Ishikawa (cell line): Measurements from ENCODE around the gene TARM1.
A peak's percentile ranks its signal among the peaks of the same experiment; 100 is the strongest.

Source experiments
- CEBPB ChIP-seq: IDR thresholded peaks from 2 replicates; pipeline ENCODE4 v1.6.1; 2012
- CREB1 ChIP-seq: IDR thresholded peaks from 2 replicates; pipeline ENCODE4 v1.6.1; 2012; ENCODE audit warnings: low read depth
- EGR1 ChIP-seq: IDR thresholded peaks from 2 replicates; pipeline ENCODE4 v1.6.1; 2012
- EP300 ChIP-seq: IDR thresholded peaks from 2 replicates; pipeline ENCODE4 v1.6.1; 2012; ENCODE audit warnings: borderline replicate concordance
- FOXM1 ChIP-seq: IDR thresholded peaks from 2 replicates; pipeline ENCODE4 v1.6.1; 2012; ENCODE audit warnings: low read depth, borderline replicate concordance
- MAX ChIP-seq: IDR thresholded peaks from 2 replicates; pipeline ENCODE4 v1.6.1; 2012
- NFIC ChIP-seq: IDR thresholded peaks from 2 replicates; pipeline ENCODE4 v1.6.1; 2012
- RAD21 ChIP-seq: IDR thresholded peaks from 2 replicates; pipeline ENCODE4 v1.6.1; 2012; ENCODE audit warnings: low read depth
- TAF1 ChIP-seq: IDR thresholded peaks from 2 replicates; pipeline ENCODE4 v1.6.1; 2012; ENCODE audit warnings: low read depth, mild to moderate bottlenecking
- TCF12 ChIP-seq: IDR thresholded peaks from 2 replicates; pipeline ENCODE4 v1.6.1; 2012; ENCODE audit warnings: low read depth
- TEAD4 ChIP-seq: IDR thresholded peaks from 2 replicates; pipeline ENCODE4 v1.6.1; 2012
- YY1 ChIP-seq: IDR thresholded peaks from 2 replicates; pipeline ENCODE4 v1.6.1; 2012; ENCODE audit warnings: low read depth
- ZBTB7A ChIP-seq: IDR thresholded peaks from 2 replicates; pipeline ENCODE4 v1.6.1; 2012; ENCODE audit warnings: low read depth
- TF ChIP-seq, protein P1 (sequence below): IDR thresholded peaks from 2 replicates; pipeline ENCODE4 v1.6.1; 2012
- TF ChIP-seq, protein P2 (sequence below): IDR thresholded peaks from 2 replicates; pipeline ENCODE4 v1.6.1; 2012; ENCODE audit warnings: low read depth, mild to moderate bottlenecking

The TARM1 gene

GRCh38 chr19:54106716-54107115, 25.6 kb upstream of the TARM1 start:
- TF ChIP-seq MAX (no peak), NFIC (no peak), RAD21 (no peak), CREB1 (no peak), TCF12 (no peak), FOXM1 (no peak), TEAD4 (no peak)
- TF ChIP-seq, protein P1, sequence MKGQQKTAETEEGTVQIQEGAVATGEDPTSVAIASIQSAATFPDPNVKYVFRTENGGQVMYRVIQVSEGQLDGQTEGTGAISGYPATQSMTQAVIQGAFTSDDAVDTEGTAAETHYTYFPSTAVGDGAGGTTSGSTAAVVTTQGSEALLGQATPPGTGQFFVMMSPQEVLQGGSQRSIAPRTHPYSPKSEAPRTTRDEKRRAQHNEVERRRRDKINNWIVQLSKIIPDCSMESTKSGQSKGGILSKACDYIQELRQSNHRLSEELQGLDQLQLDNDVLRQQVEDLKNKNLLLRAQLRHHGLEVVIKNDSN: no peak

- TF ChIP-seq YY1 (no peak), CREB1 (no peak), TCF12 (no peak)
- TF ChIP-seq, protein P2, sequence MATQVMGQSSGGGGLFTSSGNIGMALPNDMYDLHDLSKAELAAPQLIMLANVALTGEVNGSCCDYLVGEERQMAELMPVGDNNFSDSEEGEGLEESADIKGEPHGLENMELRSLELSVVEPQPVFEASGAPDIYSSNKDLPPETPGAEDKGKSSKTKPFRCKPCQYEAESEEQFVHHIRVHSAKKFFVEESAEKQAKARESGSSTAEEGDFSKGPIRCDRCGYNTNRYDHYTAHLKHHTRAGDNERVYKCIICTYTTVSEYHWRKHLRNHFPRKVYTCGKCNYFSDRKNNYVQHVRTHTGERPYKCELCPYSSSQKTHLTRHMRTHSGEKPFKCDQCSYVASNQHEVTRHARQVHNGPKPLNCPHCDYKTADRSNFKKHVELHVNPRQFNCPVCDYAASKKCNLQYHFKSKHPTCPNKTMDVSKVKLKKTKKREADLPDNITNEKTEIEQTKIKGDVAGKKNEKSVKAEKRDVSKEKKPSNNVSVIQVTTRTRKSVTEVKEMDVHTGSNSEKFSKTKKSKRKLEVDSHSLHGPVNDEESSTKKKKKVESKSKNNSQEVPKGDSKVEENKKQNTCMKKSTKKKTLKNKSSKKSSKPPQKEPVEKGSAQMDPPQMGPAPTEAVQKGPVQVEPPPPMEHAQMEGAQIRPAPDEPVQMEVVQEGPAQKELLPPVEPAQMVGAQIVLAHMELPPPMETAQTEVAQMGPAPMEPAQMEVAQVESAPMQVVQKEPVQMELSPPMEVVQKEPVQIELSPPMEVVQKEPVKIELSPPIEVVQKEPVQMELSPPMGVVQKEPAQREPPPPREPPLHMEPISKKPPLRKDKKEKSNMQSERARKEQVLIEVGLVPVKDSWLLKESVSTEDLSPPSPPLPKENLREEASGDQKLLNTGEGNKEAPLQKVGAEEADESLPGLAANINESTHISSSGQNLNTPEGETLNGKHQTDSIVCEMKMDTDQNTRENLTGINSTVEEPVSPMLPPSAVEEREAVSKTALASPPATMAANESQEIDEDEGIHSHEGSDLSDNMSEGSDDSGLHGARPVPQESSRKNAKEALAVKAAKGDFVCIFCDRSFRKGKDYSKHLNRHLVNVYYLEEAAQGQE: no peak
Observed at GRCh38 chr19:54105796-54106195, 24.6 kb upstream of the TARM1 start.

DNA sequence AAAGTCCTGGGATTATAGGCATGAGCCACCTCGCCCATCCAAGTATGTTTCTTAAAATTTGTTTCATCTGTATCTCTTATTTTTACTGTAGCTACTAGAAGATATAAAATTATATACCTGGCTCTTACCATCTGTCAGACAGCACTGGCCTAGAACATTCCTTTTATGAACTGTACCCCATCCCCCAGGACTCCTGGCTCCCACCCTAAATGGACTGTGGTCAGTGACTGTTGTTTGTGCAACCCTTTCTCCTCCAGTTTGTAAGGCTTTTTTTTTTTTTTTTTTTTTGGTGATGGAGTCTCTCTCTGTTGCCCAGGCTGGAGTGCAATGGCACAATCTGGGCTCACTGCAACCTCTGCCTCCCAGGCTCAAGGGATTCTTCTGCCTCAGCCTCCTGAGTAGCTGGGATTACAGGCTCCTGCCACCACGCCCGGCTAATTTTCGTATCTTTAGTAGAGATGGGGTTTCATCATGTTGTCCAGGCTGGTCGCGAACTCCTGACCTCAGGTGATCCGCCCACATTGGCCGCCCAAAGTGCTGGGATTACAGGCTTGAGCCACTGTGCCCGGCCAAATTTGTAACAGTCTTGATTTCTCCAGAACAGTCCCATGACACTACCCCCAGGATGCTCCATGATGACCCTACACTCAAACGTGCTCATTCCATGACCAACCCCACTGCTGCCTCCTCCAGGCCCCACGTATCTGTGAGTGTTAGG, 24.0 kb upstream of the TARM1 start:
- TF ChIP-seq RAD21 (no peak), NFIC (no peak), FOXM1 (no peak), ZBTB7A (no peak), EGR1 (no peak), CEBPB (no peak), TEAD4 (no peak), MAX (no peak), CREB1 (no peak), TCF12 (no peak)
- TF ChIP-seq, protein P2: no peak

DNA sequence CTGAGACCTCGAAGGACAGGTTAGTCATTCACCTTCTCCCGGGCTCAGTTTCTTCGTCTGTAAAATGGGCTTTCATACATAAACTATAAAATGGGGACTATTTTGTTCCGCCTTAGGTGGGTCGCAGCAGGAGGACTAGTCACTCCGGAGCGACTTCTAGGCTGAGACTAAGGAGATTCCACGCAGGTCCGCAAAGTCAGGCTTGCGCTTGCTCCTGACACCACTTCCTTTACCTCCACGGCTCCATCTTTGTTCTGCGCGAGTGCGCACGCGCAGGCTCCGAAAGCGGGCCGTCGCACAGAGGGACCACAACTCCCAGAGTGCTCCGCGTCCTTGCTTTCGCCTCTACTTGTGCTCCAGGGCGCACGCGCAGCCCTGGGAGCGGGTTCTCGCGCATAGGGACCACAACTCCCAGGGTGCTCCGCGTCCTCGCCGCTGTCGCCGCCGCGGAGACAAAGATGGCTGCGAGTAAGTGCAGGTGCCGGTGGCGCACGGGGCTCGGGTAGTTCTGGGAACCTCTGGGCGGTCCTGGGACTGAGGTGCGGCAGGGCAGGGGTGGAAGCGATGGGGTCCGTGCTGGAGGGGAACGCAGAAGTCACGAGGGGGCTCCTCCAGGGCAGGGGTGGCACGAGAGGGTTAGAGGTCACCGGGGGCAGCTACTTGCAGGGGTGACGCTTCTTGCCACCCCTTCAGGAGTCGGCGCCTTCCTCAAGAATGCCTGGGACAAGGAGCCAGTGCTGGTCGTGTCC, 21.4 kb upstream of the TARM1 start, which contains the start of gene NDUFA3:
Gene NDUFA3, plus strand, starts transcription at position 435 of the 749 bp plus-strand sequence. Its CDS starts 24 bp downstream, at position 459.
- TF ChIP-seq TCF12: no peak; the same call in 1 of the 2 replicates
- TF ChIP-seq CREB1: no peak; the same call in 1 of the 2 replicates
- TF ChIP-seq TAF1: peak; percentile 96
- no peak; the same call in 1 of the 2 replicates for TF ChIP-seq MAX
- TF ChIP-seq FOXM1: no peak
- TF ChIP-seq RAD21: no peak
- peak; percentile 98 for TF ChIP-seq YY1
- no peak for TF ChIP-seq NFIC

DNA sequence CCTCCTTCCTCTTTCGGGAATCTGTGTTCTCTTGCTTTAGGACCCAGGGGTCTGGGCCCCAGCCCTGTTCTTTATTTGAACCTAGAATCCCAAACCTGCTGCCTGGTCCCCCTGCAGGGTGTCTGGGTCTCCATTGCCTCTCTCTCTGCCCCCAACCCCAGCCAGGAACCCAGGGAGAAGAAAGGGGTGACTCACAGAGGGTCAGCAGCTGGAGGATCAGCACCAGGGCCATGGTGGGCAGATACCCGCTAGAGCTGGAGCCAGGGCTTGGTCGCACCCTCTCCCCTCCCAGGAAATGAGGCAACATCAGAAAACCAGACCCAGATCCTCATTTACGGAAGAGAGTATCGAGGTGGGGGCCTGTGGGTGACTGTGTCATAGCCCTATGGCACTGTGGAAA, 19.4 kb upstream of the TARM1 start, which contains the start of gene OSCAR:
Gene OSCAR, minus strand, starts transcription at position 243 of the 400 bp plus-strand sequence. Its CDS starts 11 bp downstream, at position 232.
- TF ChIP-seq, protein P2: no peak
- TF ChIP-seq EP300 (no peak), ZBTB7A (no peak), TEAD4 (no peak), NFIC (no peak), CREB1 (no peak), MAX (no peak), RAD21 (no peak), TAF1 (no peak), TCF12 (no peak), YY1 (no peak), CEBPB (no peak), FOXM1 (no peak), EGR1 (no peak)
- TF ChIP-seq, protein P1: no peak
